Measurements from ENCODE around the gene MICAL1. TPM values are rescaled to one million over a fixed set of nuclear protein-coding genes. Genes with fewer than 3 reads are reported as not detected.
"Not testable (repeated sequence)": the region's sequence is repeated elsewhere in the genome, so short reads cannot be mapped to it uniquely, and the experiment has no call there.

The MICAL1 gene
- total and polyA plus RNA-seq, 2 donors (not counting 3 experiments of a cell fraction or from before 2014, with no cell fraction given) = 36.5 to 39.4 TPM

DNA sequence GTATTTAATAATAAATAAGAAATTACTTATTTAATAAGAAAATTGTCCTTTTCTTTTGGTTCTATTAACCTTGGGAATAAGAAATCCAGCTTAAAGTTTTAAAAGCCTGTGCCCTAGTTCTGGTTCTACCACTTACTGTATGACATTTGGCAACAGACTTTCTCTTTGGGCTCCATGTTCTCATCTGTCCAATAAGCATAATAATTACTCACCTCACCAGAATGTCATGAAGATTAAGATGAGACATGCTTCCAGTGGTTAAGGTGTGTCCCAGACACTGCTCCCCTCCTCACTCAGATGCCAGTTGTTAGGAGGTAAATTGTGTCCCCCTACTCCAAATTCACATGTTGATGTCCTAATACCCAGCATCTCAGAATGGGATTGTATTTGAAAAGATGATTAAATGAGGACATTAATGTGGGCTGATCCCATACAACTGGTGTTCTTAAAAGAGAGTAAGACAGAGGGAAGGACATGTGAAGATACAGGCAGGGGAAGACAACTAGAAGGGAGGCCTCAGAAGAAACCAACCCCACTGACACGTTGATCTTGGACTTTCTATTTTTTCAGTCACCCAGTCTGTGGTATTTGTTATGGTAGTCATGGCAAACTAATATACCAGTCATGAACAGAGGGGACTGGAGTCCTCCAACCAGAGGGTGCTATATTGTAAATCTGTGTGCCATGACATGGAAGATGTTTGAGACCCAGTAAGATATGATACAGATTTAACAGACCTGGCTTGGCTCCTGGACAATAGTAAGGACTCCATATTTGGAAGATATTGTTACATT lies 6.4 kb upstream of the MICAL1 start:
- no peak overlapping the region for H3K27ac ChIP-seq (ENCODE audit: insufficient read depth, low read depth, low read length)
- H3K27me3 ChIP-seq (ENCODE audit: control insufficient read depth in 2 of 2, insufficient read depth in 2 of 2, low read length in 2 of 2) = no peaks in the 10 kb centered on the region
- ChIA-PET POLR2A (no interaction called here), CTCF (interaction anchor here (2.7 kb wide), 1 partner anchor 8 kb away, joined by 6 read pairs; no protein-coding TSS in a partner anchor)
- no peak overlapping the region for H3K9ac ChIP-seq (replicated peaks; ENCODE audit: extremely low read depth, insufficient read depth, low read length)
- FAIRE-seq = no peak
- intact Hi-C loops (cut with micrococcal nuclease) = no loop called here
- H3K4me2 ChIP-seq (ENCODE audit: insufficient read depth, low read length) = no peak overlapping the region
- no TSS peak for BruUV-seq (replicated peaks)
- no peak overlapping the region for H2AFZ ChIP-seq (ENCODE audit: low read depth, low read length)
- no peaks in the 10 kb centered on the region for H3K9me1 ChIP-seq (replicated peaks; ENCODE audit: control insufficient read depth, extremely low read depth, insufficient read depth, low read length)
- H3K79me2 ChIP-seq (ENCODE audit: control insufficient read depth, insufficient read depth, low read length) = no peaks in the 10 kb centered on the region
- no peaks in the 10 kb centered on the region for H3K9me3 ChIP-seq (replicated peaks; ENCODE audit: control insufficient read depth, insufficient read depth, low read length)
- TF ChIP-seq, protein P1, sequence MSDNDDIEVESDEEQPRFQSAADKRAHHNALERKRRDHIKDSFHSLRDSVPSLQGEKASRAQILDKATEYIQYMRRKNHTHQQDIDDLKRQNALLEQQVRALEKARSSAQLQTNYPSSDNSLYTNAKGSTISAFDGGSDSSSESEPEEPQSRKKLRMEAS (IDR thresholded peaks at IDR 0.05; ENCODE audit: insufficient read depth, insufficient read length) = no peak
- TF ChIP-seq JUN (IDR thresholded peaks at IDR 0.05; ENCODE audit: borderline replicate concordance, insufficient read depth, insufficient read length, low read depth) (no peak), EZH2 (IDR thresholded peaks at IDR 0.05; ENCODE audit: borderline replicate concordance, low read depth, low read length, severe bottlenecking) (no peak), FOS (IDR thresholded peaks at IDR 0.05; ENCODE audit: borderline replicate concordance, insufficient read depth, low read length) (no peak)
- H3K4me3 ChIP-seq (replicated peaks in 1 of 3; ENCODE audit: insufficient read depth in 1 of 3, low read depth in 1 of 3, low read length in 3 of 3) = no peak overlapping the region
- no peak for DNase-seq (ENCODE audit: low read depth, low spot score)
- no peaks in the 10 kb centered on the region for H4K20me1 ChIP-seq (replicated peaks; ENCODE audit: control insufficient read depth, extremely low read depth, insufficient read depth, low read length)
- H3K4me1 ChIP-seq (ENCODE audit: control insufficient read depth, extremely low read depth, insufficient read depth, low read length) = no peaks in the 10 kb centered on the region
- dilution Hi-C loops (cut with MboI; ENCODE audit: extremely low pct_ligation_motif_present, low sequenced_read_pairs) = no loop called here
- H3K36me3 ChIP-seq (ENCODE audit: control insufficient read depth in 2 of 2, extremely low read depth in 1 of 2, insufficient read depth in 2 of 2, low read length in 2 of 2) = peaks cover 11 to 12% of the 10 kb centered on the region in 2 experiments

DNA sequence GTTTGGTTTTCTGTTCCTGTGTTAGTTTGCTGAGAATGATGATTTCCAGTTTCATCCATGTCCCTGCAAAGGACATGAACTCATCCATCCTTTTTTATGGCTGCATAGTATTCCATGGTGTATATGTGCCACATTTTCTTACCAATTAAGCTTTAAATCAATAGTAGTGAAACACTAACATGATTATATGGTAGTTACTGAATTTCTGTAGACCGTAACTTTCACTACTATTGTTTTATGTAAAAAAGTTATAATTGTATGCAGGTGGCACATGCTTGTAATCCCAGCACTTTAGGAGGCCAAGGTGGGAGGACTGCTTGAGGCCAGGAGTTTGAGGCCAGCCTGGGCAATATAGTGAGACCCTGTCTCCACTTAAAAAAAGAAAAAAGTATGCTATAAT lies 5.6 kb upstream of the MICAL1 start:
- intact Hi-C loops (cut with micrococcal nuclease); H3K27ac ChIP-seq (ENCODE audit: insufficient read depth, low read depth, low read length); H3K9ac ChIP-seq (replicated peaks; ENCODE audit: extremely low read depth, insufficient read depth, low read length); H3K4me2 ChIP-seq (ENCODE audit: insufficient read depth, low read length); dilution Hi-C loops (cut with MboI; ENCODE audit: extremely low pct_ligation_motif_present, low sequenced_read_pairs); FAIRE-seq; H4K20me1 ChIP-seq (replicated peaks; ENCODE audit: control insufficient read depth, extremely low read depth, insufficient read depth, low read length); H3K27me3 ChIP-seq (ENCODE audit: control insufficient read depth in 2 of 2, insufficient read depth in 2 of 2, low read length in 2 of 2); POLR2A ChIA-PET; H3K79me2 ChIP-seq (ENCODE audit: control insufficient read depth, insufficient read depth, low read length); H3K9me3 ChIP-seq (replicated peaks; ENCODE audit: control insufficient read depth, insufficient read depth, low read length); H2AFZ ChIP-seq (ENCODE audit: low read depth, low read length); H3K4me1 ChIP-seq (ENCODE audit: control insufficient read depth, extremely low read depth, insufficient read depth, low read length); DNase-seq (ENCODE audit: low read depth, low spot score); H3K4me3 ChIP-seq (replicated peaks in 1 of 3; ENCODE audit: insufficient read depth in 1 of 3, low read depth in 1 of 3, low read length in 3 of 3); H3K9me1 ChIP-seq (replicated peaks; ENCODE audit: control insufficient read depth, extremely low read depth, insufficient read depth, low read length); BruUV-seq (replicated peaks): not testable (repeated sequence)
- CTCF ChIA-PET = interaction anchor here (1.3 kb wide), 1 partner anchor 273 kb away, joined by 5 read pairs; no protein-coding TSS in a partner anchor
- H3K36me3 ChIP-seq (ENCODE audit: control insufficient read depth in 2 of 2, extremely low read depth in 1 of 2, insufficient read depth in 2 of 2, low read length in 2 of 2) = peaks cover 11% of the 10 kb centered on the region in 2 experiments
